Measurements from ENCODE around the gene NTN4. TPM values are rescaled to one million over a fixed set of nuclear protein-coding genes. Genes with fewer than 3 reads are reported as not detected.

NTN4 gene
- total and polyA plus RNA-seq, 4 donors: 3.2 to 30.5 (median 15.0) TPM

- no peak for TF ChIP-seq RAD21 (IDR thresholded peaks at IDR 0.05)
- no peak for TF ChIP-seq REST (IDR thresholded peaks at IDR 0.05)
- no peak for TF ChIP-seq GABPA (IDR thresholded peaks at IDR 0.05 in 1 of 2, conservative IDR thresholded peaks at IDR 0.05 in 1 of 2)
- no peak for TF ChIP-seq ATF3 (IDR thresholded peaks at IDR 0.05)
- no peak for TF ChIP-seq HNF4G (IDR thresholded peaks at IDR 0.05)
- TF ChIP-seq JUND (IDR thresholded peaks at IDR 0.05): no peak
- TF ChIP-seq NR2F2 (IDR thresholded peaks at IDR 0.05): no peak
- no peak for TF ChIP-seq TAF1 (conservative IDR thresholded peaks at IDR 0.05)
- TF ChIP-seq FOXA2 (IDR thresholded peaks at IDR 0.05): no peak
- no peak for TF ChIP-seq HNF4A (conservative IDR thresholded peaks at IDR 0.05)
- TF ChIP-seq SP1 (IDR thresholded peaks at IDR 0.05): no peak
- no peak for TF ChIP-seq MAX (IDR thresholded peaks at IDR 0.05)
- WGBS: 89% methylated on average over 4 of the region's 4 CpGs
- Histone ChIP-seq H3K9me3 (ENCODE audit: control insufficient read depth in 4 of 4, low read length in 3 of 4) (no peaks in the 10 kb centered on the region), H3K27me3 (ENCODE audit: control insufficient read depth in 4 of 4, insufficient read depth in 4 of 4, low read length in 3 of 4) (no peaks in the 10 kb centered on the region), H3K9ac (ENCODE audit: low read depth in 1 of 2, low read length in 2 of 2) (no peak overlapping the region), H3K36me3 (ENCODE audit: control insufficient read depth in 4 of 4, insufficient read depth in 3 of 4, low read depth in 1 of 4, low read length in 3 of 4) (peaks cover 0 to 5% (median 0%) of the 10 kb centered on the region in 4 donors), H3K27ac (ENCODE audit: low read depth in 1 of 2, low read length in 2 of 2) (no peak overlapping the region), H3K4me3 (ENCODE audit: low read depth in 1 of 3, low read length in 3 of 3) (no peak overlapping the region), H3K4me1 (ENCODE audit: control insufficient read depth in 4 of 4, insufficient read depth in 4 of 4, low read length in 3 of 4) (no peaks in the 10 kb centered on the region)
- no peak for DNase-seq (ENCODE audit: low spot score)
Measured at GRCh38 chr12:95681210-95681765, 109.3 kb downstream of the NTN4 start.

DNA sequence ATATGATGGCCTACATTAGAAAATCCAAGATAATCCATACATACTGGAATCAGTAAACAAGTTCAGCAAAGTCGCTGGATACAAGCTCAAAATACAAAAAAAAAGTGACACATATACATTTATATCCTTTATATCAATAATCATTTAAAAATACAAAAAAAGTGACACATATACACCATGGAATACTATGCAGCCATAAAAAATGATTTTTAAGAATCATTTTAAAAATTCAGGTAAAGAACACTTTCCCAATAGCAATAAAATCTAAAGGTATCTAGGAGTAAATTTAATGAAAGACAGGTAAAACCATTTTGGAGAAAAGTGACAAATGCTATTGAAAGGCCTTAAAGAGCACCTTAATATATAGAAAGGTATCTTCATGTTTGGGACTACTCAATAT lies 111.9 kb downstream of the NTN4 start:
- WGBS: 100% methylated on average over 1 of the region's 1 CpG
- H3K27ac ChIP-seq (ENCODE audit: low read depth in 1 of 2, low read length in 2 of 2): no peak overlapping the region

More for the DNA sequence above, 111.9 kb downstream of the NTN4 start:
- Histone ChIP-seq H3K27me3 (ENCODE audit: control insufficient read depth in 4 of 4, insufficient read depth in 4 of 4, low read length in 3 of 4) (no peaks in the 10 kb centered on the region), H3K9ac (ENCODE audit: low read depth in 1 of 2, low read length in 2 of 2) (no peak overlapping the region), H3K4me3 (ENCODE audit: low read depth in 1 of 3, low read length in 3 of 3) (no peak overlapping the region), H3K4me1 (ENCODE audit: control insufficient read depth in 4 of 4, insufficient read depth in 4 of 4, low read length in 3 of 4) (no peaks in the 10 kb centered on the region), H3K9me3 (ENCODE audit: control insufficient read depth in 4 of 4, low read length in 3 of 4) (no peaks in the 10 kb centered on the region), H3K36me3 (ENCODE audit: control insufficient read depth in 4 of 4, insufficient read depth in 3 of 4, low read depth in 1 of 4, low read length in 3 of 4) (peaks cover 0 to 5% (median 0%) of the 10 kb centered on the region in 4 donors)
- TF ChIP-seq REST (IDR thresholded peaks at IDR 0.05): no peak
- TF ChIP-seq RXRA (IDR thresholded peaks at IDR 0.05): no peak
- TF ChIP-seq, protein P1, sequence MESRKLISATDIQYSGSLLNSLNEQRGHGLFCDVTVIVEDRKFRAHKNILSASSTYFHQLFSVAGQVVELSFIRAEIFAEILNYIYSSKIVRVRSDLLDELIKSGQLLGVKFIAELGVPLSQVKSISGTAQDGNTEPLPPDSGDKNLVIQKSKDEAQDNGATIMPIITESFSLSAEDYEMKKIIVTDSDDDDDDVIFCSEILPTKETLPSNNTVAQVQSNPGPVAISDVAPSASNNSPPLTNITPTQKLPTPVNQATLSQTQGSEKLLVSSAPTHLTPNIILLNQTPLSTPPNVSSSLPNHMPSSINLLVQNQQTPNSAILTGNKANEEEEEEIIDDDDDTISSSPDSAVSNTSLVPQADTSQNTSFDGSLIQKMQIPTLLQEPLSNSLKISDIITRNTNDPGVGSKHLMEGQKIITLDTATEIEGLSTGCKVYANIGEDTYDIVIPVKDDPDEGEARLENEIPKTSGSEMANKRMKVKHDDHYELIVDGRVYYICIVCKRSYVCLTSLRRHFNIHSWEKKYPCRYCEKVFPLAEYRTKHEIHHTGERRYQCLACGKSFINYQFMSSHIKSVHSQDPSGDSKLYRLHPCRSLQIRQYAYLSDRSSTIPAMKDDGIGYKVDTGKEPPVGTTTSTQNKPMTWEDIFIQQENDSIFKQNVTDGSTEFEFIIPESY (IDR thresholded peaks at IDR 0.05): no peak
- TF ChIP-seq FOXA2 (IDR thresholded peaks at IDR 0.05): no peak
- TF ChIP-seq CTCF (IDR thresholded peaks at IDR 0.05; ENCODE audit: low read depth, low read length, missing input control): no peak
- no peak for TF ChIP-seq EGR1 (IDR thresholded peaks at IDR 0.05; ENCODE audit: low read depth in 2 of 2)
- no peak for TF ChIP-seq MAX (IDR thresholded peaks at IDR 0.05)
- TF ChIP-seq ATF3 (IDR thresholded peaks at IDR 0.05): no peak
- TF ChIP-seq HNF4A (conservative IDR thresholded peaks at IDR 0.05): no peak
- no peak for DNase-seq (ENCODE audit: low spot score)

Measured in liver (tissue), 9 donors.